Measurements from ENCODE around the gene CHMP5.
A peak's percentile ranks its signal among the peaks of the same experiment; 100 is the strongest.

Gene CHMP5

DNA sequence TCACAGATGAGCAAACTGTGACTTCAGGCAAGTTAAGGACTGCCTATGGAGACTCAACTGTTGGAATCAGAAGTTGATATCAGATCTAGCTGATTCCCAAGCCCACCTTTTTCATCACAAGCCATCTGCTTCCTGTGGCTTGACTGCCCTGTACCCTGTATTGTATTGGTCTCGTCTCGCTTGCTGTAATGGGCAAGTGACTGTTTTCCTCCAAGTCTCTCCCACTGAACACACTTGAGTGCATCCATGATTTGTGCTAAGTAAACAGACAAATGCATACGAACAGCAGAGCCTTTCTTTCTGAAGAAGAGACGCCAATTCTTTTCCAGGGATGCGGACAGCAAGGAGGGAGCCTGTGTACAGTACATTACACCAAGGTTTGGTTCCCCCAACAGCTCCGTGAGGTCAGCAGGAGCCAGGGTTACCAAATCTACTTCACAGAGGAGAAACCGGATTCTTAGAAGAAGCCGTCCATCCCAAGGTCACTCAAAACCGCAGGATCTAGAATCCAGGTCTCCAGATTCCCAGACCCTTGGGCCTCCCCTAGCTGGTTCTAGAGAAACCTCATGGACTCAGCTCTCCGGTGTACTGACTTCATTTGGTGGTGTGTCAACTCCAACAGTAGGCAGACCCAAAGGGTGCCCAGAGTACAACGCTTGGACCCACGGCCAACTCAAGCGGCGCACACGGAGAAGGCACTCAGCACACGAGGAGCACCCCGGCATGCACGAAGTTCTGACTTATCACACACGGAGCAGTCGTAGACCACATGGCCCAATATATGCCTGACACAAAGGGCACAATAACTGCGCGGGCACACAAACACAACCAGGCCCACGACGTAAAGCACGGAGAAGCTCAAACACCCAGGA, 1.5 kb upstream of the CHMP5 start:
- peak; percentile 7 for DNase-seq
- no peak overlapping the region for H3K27ac ChIP-seq

DNA sequence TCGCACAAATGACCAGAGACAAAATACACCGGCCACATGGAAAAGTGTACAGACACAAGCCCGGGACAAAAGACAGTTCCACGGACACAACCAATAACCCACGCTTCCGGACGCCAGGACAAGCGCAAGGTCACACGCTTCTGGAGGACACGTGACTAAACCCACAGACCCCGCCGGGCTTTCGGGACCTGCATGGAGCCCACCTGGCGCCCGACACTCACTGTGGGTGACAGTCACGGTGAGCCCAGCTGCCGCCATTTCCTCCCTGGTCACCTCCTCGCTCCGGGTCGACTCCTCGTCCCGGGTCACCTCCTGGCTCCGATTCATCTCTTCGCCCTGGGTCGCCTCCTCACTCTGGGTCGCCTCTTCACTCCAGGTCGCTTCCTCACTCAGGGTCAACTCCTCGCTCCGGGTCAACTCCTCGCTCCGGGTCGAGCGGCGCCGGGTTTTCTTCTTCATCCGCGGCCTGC, 811 bp upstream of the CHMP5 start:
- peaks cover 40% of the 10 kb centered on the region for H3K36me3 ChIP-seq (replicated peaks)
- in situ Hi-C loops (cut with HindIII; ENCODE audit: low pct_ligation_motif_present, low sequenced_read_pairs) = no loop called here

More for the DNA sequence above, 1.5 kb upstream of the CHMP5 start:
- H3K4me3 ChIP-seq (ENCODE audit: low read depth, low read length) = peak overlapping the region; percentile 99
- H3K36me3 ChIP-seq (replicated peaks) = peaks cover 45% of the 10 kb centered on the region
- H3K27me3 ChIP-seq (replicated peaks) = no peaks in the 10 kb centered on the region
- TF ChIP-seq, protein P1, sequence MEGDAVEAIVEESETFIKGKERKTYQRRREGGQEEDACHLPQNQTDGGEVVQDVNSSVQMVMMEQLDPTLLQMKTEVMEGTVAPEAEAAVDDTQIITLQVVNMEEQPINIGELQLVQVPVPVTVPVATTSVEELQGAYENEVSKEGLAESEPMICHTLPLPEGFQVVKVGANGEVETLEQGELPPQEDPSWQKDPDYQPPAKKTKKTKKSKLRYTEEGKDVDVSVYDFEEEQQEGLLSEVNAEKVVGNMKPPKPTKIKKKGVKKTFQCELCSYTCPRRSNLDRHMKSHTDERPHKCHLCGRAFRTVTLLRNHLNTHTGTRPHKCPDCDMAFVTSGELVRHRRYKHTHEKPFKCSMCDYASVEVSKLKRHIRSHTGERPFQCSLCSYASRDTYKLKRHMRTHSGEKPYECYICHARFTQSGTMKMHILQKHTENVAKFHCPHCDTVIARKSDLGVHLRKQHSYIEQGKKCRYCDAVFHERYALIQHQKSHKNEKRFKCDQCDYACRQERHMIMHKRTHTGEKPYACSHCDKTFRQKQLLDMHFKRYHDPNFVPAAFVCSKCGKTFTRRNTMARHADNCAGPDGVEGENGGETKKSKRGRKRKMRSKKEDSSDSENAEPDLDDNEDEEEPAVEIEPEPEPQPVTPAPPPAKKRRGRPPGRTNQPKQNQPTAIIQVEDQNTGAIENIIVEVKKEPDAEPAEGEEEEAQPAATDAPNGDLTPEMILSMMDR (IDR thresholded peaks at IDR 0.05; ENCODE audit: low read depth, low read length, missing control alignments) = no peak
- in situ Hi-C loops (cut with HindIII; ENCODE audit: low pct_ligation_motif_present, low sequenced_read_pairs) = no loop called here

GRCh38 chr9:33265211-33265865, 489 bp downstream of the CHMP5 start:
- peak overlapping the region; percentile 67 for H3K27ac ChIP-seq
- peak overlapping the region; percentile 90 for H3K4me3 ChIP-seq (ENCODE audit: low read depth, low read length)
- H3K36me3 ChIP-seq (replicated peaks) = peaks cover 38% of the 10 kb centered on the region
- in situ Hi-C loops (cut with HindIII; ENCODE audit: low pct_ligation_motif_present, low sequenced_read_pairs) = no loop called here
- DNase-seq = no peak
- H3K27me3 ChIP-seq (replicated peaks) = no peaks in the 10 kb centered on the region
- TF ChIP-seq, protein P1 (IDR thresholded peaks at IDR 0.05; ENCODE audit: low read depth, low read length, missing control alignments) = no peak

More for the DNA sequence above, 811 bp upstream of the CHMP5 start:
- Histone ChIP-seq H3K27me3 (replicated peaks) (no peaks in the 10 kb centered on the region), H3K4me3 (ENCODE audit: low read depth, low read length) (peak overlapping the region; percentile 99), H3K27ac (peak overlapping the region; percentile 47)
- TF ChIP-seq, protein P1 (IDR thresholded peaks at IDR 0.05; ENCODE audit: low read depth, low read length, missing control alignments) = no peak
- DNase-seq = no peak

GRCh38 chr9:33267151-33267767, 2.4 kb downstream of the CHMP5 start:
- H3K27me3 ChIP-seq (replicated peaks) = no peaks in the 10 kb centered on the region
- H3K27ac ChIP-seq = no peak overlapping the region

GRCh38 chr9:33270146-33270545, 5.3 kb downstream of the CHMP5 start:
- TF ChIP-seq, protein P1 (IDR thresholded peaks at IDR 0.05; ENCODE audit: low read depth, low read length, missing control alignments) = no peak
- H3K36me3 ChIP-seq (replicated peaks) = peaks cover 44% of the 10 kb centered on the region
- no peak overlapping the region for H3K4me3 ChIP-seq (ENCODE audit: low read depth, low read length)
- in situ Hi-C loops (cut with HindIII; ENCODE audit: low pct_ligation_motif_present, low sequenced_read_pairs) = no loop called here
- H3K27me3 ChIP-seq (replicated peaks) = no peaks in the 10 kb centered on the region
- H3K27ac ChIP-seq = no peak overlapping the region
- DNase-seq = no peak

More at GRCh38 chr9:33267151-33267767, 2.4 kb downstream of the CHMP5 start:
- TF ChIP-seq, protein P1 (IDR thresholded peaks at IDR 0.05; ENCODE audit: low read depth, low read length, missing control alignments) = no peak
- in situ Hi-C loops (cut with HindIII; ENCODE audit: low pct_ligation_motif_present, low sequenced_read_pairs) = no loop called here
- peaks cover 41% of the 10 kb centered on the region for H3K36me3 ChIP-seq (replicated peaks)
- no peak for DNase-seq
- H3K4me3 ChIP-seq (ENCODE audit: low read depth, low read length) = no peak overlapping the region

Measured in brain microvascular endothelial cell (primary cell).